ENCODE results near the gene FAIM2.

FAIM2 gene

DNA sequence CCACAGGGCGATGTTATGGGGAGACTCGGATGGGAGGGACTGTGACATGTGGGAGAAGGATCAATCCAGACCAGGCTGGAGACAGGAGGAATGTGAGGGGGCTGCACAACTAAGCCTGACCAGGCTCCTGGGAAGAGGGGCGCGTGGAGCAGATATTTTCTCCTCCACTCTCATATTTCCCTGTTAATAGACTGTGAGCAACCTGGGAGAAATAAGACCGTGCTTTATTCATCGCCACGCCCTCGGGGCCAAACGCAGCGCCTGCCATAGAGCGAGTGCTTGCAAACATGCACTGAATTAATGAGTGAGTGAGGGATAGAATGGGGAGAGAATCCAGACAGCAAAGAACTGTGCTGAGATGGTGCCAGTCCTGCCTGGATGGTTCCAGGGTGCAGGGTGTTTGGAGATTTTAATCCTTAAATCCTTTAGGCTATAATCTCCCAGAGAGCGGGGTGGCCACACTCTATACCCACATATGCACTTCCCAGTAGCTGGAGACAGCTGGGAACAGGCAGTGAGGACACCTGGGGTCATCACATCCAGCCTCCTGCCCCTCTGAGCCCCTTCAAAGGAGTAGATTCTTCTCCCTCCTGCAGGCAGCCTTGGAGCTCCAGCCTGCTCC lies 13.6 kb upstream of the FAIM2 start:
- no peak for DNase-seq (ENCODE audit: low spot score)

DNA sequence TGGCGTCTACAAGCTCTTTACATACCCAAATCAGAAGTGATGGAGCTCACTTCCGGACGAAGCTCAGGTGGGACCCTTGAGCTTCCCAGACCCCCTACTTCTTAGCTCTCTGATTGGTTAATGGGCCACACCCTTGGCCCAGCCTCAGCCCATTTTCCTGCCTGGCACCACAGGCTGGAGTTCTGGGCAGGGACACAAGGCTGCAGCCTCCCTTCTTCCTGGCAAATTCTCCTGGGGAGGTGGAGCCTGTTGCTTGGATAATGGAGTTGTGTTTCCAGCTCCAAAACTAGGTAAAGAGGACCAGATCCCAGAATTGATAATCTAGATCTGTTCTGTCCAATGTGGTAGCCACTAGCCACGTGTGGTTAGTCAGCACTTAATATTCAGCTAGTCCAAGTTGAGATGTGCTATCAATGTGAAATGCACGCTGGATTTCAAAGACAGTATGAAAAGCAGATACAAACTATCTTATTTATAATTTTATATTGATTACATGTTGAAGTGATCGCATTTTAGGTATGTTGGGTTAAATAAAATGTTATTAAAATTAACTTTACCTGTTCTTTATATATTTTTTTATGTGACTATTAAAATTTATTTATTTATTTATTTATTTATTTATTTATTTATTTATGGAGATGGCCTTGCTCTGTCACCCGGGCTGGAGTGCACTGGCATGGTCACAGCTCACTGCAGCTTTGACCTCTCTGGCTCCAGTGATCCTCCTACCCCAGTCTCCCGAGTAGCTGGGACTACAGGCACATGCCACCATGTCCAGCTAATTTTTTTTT lies 12.6 kb upstream of the FAIM2 start:
- DNase-seq (ENCODE audit: low spot score): no peak

DNA sequence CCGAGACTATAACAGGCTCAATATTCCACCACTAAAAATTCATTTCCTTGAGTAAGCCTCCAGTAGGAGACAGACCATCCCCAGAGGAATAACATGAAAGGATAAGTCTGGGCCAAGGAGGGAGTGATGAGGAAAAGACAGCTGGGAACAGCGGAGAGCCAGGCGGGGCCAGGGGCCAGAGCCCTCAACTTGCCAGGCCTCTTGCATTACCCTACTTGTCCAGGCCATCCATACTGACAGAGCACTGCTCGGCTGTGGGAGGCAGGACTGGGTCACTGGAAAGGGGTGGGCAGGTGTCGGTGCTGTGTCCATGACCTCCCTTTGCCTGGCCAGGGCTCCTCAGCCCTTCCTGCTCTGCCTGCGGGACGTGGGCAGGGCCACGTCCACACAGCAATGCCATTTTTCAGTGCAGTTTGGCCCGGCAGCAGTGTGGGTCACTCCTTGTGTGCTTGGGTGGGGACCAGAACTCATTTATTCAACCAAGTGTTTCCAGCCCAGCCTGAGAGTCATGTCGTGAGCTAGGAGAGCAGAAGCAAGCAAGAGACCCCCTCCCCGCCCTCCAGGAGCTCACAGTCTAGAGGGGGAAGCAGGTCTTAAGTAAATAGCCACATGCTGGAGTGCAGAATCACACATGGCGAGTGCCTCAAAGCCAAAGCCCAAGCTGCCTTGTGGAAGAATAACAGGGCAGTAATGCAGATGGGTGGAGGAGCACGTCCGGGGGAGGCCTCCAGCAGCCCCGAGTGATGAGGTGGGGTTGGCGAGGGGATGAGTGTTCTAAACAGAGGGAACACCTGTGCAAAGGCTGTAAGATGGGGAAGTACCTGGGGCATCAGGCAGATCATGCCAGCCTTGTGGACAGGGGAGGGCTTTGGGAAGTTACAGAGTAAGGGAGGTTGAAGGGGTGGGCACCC lies 8.9 kb upstream of the FAIM2 start:
- DNase-seq (ENCODE audit: low spot score): no peak

DNA sequence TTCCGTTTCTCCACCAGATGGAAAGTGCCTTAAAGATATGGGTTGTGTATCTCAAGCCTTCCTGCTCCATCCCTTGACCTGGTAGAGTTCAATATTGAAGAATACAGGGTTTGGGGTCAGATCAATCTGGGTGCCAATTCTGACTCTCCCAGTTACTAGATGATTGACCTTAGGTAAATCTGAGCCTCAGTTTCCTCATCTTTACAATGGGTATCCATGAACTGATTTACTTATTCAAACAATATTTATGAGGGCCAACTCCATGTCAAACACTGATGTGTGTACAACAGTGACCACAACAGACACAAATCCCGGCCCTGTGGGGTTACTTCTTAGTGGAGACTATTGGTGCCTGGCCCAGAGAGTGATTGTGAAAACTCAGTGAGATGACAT lies 7.5 kb upstream of the FAIM2 start:
- DNase-seq (ENCODE audit: low spot score): no peak

DNA sequence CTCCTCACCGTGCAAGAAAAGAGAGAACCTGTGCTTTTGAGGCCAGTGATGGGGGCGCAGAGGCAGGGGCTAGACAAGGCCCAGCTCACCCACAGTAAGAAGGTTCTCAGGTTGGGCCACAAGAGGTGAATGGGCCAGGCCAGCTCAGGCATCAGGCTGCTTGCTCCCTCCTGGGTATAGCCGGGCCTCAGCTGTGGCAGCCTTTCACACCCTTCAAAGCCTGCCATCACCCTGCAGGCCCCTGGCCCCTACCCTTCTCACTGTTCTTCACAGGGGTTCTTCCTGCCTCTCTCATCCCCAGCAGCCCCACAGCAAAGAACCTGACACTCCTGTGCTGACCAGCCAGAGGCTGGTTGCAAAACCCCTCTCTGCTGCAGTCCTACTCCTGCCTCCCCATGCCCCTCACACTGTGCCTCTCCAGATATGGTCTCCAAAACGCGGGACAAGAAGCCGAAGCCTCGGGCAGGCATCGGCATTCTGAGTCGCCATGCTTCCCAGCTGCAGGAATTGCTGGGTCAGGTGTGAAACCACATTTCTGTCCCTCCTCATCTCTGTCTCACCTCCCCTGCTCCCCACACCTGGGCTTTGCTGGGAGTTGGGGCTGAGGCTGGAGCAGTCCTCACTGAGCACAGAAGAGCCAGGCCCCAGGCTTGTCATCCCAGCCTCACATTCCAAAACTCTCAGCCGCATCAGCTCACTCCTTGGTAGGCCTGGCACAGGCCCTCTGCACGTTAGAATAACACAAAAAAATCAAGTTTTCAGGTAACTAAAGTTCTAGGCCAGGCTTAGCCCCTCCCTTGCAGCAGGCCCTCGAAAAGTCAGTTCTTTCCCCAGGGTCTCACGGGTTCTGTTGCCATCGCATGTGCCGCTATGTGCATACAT lies 6.9 kb upstream of the FAIM2 start:
- no peak for DNase-seq (ENCODE audit: low spot score)

DNA sequence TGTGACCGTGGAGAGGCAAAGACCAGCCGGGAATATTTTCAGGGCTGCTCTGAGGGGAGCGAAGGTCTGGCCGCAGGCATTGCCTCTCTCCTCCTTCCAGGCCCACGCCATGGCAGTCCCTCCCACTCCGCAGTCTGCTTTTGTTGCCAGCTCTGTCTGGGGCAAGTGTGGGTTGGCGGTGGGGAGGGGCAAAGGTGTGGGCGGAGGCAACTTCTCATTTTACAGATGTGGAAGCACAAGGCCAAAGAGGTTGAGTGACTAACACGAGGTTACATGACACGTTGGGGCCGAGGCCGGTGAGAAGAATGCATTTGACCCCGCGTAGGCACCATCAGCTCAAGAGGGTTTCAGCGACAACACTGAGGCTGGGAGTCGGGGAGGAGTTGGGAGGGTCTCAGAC lies 6.1 kb upstream of the FAIM2 start:
- no peak for DNase-seq (ENCODE audit: low spot score)

DNA sequence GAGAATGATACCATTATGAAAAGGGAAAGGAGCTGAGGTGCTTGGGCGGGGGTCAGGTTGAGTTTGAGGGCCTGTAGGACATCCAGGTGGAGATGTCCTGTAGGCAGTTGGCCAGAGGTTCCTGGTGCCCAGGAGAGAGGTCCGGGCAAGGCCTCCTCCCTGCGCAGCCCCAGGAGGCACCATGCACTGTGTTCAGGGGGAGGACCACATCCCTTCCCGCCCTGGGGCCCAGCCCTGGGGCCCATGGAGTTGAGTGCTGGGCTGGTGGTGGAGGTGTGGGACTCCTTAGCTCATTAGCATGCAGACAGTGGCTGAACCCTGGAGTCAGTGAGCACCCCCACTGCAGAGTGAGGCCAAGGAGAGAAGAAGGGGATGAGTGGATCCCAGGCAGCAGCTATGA lies 5.7 kb upstream of the FAIM2 start:
- DNase-seq (ENCODE audit: low spot score): no peak

DNA sequence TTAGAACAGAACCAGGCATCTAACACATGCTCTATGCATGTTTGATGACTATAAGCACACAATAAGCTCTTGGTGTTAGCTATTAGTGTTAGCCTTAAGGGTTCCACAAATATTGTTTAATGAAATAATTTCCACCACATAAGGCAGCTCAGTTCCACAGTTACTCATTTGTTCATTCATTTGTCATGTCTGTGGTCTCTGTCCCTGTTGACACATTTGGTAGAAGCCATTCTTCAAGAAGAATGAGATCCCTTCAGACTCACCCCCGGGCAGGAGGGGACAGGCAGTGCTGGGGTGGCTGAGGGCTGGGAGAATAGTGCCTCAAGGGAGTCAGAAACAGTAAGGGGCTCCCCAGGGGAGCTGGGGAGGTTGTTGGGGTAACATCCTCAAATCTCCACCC lies 3.7 kb upstream of the FAIM2 start:
- DNase-seq (ENCODE audit: low spot score): no peak

DNA sequence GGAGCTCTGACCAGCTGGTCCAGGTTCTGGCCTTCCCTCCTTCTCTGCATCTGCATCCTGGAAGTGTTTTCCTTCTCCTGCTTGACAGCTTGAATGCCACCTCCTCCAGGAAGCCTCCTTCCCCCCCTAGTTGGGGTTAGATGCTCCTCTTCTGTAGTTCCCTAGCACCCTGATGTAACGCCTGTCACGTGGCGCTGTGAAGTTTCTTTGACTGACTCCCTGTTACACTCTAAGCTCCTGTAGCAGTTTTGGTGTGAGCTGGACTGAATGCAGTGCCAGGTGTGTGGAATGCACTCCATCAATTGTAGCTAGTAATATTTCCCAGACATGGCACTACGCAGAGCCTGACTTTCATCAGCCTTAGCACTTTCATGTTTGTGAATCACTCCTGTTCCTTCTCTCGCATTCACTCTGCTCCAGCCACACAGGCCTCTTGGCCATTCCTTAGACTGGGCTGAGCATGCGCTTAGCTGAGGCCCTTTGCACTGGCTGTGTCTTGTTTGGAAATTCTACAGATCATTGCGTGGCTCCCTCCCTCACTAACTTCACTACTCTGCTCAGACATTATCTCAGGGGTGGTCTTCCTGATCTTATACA lies 2.1 kb upstream of the FAIM2 start:
- DNase-seq (ENCODE audit: low spot score): no peak

DNA sequence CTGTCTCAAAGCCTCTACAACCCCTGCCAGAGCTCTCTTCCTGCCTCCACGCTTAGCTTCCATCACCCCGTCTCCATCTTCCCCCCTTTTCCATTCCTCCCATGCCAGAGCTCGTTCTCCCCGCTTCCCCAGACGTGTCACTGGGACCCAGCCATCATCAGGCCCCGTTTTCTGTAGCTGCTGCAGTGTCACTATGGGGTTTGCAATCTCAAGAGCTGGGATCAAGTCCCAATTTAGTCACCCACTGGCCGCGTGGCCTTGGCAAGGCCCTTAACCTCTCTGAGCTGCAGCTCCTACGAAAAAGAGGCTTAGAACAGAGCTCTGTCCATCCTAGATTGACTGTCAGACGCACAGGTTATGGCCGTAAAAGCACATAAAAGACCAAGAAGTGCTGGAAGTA lies 901 bp upstream of the FAIM2 start:
- DNase-seq (ENCODE audit: low spot score): no peak

DNA sequence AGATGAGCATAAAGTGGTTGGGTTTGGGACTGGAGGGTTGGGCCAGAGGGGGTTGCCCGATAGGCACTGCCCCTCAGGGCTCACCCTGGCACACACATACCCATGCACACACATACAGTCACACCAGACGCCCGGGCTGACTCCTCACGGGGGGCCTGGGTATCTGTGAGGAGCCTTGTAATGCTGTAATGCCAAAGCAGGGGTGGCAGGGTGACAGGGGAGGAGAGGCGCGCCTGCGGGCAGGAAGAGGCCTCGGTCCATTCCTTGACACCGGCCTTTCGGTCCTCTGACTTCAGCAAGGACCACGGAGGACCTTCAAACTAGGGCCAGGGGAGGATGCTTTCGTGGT lies 375 bp downstream of the FAIM2 start:
- DNase-seq (ENCODE audit: low spot score): no peak

DNA sequence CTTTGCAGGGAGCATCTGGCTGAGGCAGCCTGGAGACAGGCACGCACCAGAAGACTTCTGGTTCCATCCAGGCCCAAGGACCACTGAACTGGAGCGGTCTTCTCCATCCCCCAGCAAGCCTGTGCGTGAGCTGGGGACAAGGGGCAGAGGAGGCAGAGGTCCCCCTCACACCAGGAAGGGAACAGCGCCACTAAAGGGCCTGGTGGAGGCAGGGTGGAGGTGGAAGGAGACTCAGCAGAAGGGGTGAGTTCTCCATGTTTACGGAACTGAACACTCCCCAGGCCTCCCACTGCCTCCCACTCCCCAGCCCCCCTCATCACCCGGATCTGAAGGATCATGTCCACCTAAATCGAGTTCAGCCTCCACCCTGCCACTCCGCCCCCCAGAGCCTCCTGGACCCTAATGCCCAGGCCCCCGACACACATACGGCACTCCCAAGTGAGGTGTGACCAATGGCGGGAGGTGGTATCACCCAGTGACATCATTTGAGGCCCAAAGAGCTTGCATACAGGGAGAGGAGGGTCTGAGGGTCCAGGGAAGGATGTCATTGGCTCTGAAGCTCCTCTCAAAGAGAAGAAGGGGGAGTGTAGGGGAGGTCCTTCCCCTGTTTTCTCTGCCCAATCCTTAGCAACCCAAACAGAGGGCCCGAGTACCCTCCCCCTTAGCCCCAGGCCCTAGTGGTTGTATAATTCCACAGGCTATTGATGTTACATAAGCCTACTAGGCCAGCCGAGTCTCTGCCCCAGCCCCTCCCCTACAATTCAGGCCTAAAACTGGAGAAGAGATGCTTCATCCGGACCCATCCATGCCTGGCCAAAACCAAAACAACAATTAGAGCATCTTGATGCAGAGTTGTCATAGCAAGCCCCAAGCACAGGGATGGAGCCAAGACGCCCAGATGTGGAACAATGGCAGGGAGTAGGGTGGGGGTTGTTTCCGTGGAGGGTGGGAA lies 1.0 kb downstream of the FAIM2 start:
- DNase-seq (ENCODE audit: low spot score): no peak

DNA sequence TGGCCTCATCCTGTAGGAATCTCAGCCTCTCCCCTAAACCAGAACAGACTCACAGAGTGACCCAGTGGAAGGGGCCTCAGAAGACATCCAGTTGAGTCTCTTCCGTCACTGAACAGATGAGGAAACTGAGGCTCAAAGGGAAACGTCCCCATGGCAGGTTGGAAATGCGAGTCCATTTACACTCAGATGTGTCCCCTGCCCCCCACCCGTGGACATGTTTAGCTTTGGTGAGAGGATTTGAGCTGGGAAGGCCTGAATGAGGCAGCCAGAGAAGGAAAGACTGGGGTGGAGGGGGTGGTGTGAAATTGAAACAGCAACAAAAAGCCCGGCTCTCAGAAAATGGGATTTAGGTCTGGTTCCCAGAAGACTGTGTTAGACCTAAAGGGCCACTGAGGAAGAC lies 1.7 kb downstream of the FAIM2 start:
- DNase-seq (ENCODE audit: low spot score): no peak

DNA sequence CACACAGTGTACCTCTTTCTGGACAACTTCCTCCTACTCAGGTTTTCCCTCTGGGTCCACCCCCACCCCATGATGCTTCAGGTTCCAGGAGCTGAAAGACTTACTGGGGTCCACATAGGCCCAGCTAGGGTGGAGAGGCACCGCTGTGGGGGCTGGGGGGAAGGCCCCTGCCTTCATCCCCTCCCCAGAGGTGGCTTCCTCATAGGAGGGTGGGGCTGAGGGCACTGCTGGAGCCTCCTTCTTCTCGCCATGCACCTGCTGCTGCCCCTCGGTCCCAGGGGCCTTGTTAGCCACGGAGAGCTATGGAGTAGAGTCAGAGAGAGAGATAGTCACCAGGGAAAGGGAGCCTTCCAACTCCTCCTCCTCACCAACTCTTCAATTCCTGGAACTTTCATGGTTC lies 2.7 kb downstream of the FAIM2 start:
- no peak for DNase-seq (ENCODE audit: low spot score)

DNA sequence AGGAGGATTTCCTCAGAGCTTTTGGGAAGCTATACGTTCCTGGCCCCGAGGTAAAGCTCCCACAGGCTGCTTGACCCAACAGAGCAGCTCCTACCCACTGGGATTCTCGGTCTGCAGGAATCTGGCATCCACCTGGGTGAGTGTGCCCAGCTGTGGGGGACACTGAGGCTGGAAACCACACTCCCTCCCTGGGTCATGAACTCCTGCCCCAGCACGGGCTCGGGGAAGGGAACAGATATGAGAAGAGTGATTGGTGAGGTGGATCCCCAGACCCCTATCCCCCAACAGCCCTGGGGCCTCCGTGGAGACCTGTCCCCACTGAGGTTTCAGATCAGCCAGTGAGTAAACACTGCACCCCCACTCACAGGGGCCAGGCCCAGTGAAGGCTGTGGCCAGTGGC lies 3.3 kb downstream of the FAIM2 start:
- DNase-seq (ENCODE audit: low spot score): no peak

DNA sequence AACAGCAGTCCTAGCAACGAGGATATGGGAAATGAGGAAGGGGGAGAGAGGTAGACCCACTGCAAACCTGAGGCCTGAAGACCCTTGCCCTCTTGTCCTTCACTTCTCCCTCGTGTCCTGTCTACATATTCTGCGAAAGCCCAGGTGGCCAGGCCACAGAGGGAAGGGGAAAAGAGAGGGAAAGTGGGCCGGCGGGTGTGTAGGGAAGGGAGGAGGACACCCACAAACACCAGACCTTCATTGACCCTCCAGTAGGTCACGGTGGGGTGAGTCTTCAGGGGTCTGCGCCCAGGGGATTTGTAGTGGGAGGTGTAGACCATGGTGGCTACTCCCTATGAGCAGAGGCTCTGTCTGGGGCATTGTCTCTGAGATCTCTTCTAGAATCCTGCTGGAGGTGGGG lies 3.8 kb downstream of the FAIM2 start:
- no peak for DNase-seq (ENCODE audit: low spot score)

DNA sequence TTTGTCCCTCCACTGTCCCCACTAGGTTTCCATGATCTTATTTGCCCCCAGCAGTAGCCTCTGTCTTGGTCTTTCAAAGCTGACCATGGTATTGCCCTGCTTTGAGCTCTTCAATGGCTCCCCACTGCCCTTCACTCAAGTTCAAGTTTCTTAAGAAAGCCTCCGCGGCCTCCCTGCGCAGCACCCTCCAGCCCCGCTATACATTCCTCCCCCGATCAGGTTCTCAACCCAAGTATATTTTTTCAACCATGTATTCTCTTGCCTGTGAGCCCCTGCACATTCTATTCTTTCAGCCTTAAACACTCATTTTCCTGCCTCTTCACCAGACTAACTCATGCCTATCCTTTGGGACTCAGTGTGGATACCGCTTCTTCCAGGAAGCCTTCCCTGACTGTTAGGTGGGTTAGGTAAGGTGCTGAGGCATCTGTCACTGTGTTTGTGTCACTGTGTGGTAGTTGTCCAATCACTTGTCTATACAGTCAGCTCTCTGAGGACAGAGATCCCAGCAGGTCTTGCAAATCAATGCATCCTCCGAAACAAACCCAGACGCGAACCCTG lies 4.3 kb downstream of the FAIM2 start:
- DNase-seq (ENCODE audit: low spot score): no peak

DNA sequence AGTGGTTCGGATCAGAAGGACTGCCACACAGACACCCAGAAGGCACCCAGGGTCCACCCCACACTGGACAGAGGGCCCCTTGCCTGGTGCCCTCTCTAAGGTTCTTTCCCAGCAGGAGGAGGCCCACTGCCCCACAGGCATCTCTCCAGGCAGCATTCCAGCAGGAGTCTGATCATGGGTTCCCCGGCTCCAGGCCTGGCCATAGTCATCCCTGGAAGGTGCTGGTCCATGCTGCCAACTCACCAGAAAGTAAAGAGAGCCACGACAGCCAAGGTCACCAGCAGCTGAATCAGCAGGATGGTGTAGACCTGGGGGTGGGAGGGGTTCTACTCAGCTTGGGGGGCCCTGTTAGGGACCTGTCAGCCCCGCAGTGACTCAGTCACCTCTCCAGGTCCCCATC lies 6.4 kb downstream of the FAIM2 start:
- DNase-seq (ENCODE audit: low spot score): no peak

DNA sequence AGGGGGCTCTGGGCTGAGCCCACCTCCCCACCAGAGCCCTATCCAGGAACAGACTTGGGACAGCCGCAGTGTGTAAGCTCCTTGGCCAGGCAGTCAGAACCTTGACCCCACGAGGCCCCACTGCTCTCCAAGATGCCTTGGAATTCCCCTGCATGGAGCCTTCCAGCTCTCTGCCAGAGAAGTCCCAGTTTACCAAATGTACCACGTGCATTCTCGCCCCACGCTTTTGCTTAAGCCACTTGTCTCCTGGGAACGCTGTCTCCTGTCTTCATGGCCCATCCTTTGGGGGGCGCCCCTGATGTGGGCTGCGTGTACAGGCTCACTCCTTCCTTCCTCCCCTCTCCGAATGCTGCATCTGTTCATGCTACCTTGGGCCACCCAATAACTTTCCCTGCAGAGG lies 7.9 kb downstream of the FAIM2 start:
- DNase-seq (ENCODE audit: low spot score): no peak

DNA sequence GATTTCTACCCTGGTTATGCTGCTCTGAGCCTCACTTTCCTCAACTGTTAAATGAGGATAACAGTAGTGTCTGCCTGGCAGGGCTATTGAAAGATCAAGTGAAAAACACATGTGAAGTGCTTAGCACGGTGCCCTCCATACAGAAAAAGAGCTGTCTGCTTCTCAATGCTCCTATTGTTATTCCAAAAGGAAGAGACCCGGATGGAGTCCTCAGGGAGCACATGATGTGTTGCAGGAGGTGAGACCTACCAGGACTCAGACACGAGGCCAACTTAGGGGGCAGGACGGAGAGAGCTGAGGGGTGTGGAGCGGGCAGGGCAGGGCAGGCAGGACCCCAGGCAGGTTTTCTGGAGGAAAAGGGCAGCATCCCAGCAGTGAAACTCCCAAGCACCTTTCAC lies 8.9 kb downstream of the FAIM2 start:
- no peak for DNase-seq (ENCODE audit: low spot score)
